Cardiac muscle cell (in vitro differentiated cells and primary cell): ENCODE results near the gene MFAP3. TPM values are rescaled to one million over a fixed set of nuclear protein-coding genes. Genes with fewer than 3 reads are reported as not detected.
A peak's percentile ranks its signal among the peaks of the same experiment; 100 is the strongest.

Source experiments
- DNase-seq, 2 donors: peaks; one replicate each; pipeline versions ENCODE4 v3.0.0 to v3.0.0-alpha.2; 2010 to 2017; ENCODE audit warnings: low read depth in 1 of 2, low spot score in 1 of 2
- H3K27ac ChIP-seq: fragments of 200-600 bp; sonication (generic); 2 replicates; pipeline ENCODE4 v1.5.1; 2016
- H3K27me3 ChIP-seq: fragments of 200-600 bp; sonication (generic); 2 replicates; pipeline ENCODE4 v1.6.0; 2016; ENCODE audit warnings: control low read depth
- H3K36me3 ChIP-seq: fragments of 200-600 bp; sonication (generic); 2 replicates; pipeline ENCODE4 v1.5.1; 2016; ENCODE audit warnings: control low read depth
- H3K4me1 ChIP-seq: fragments of 200-600 bp; sonication (generic); 2 replicates; pipeline ENCODE4 v1.8.1; 2017; ENCODE audit warnings: low read depth, mild to moderate bottlenecking, mixed run types
- H3K4me3 ChIP-seq: fragments of 200-600 bp; sonication (generic); 2 replicates; pipeline ENCODE4 v1.5.1; 2016; ENCODE audit warnings: mild to moderate bottlenecking
- H3K9me3 ChIP-seq: fragments of 200-600 bp; sonication (generic); 2 replicates; pipeline ENCODE4 v1.5.1; 2017; ENCODE audit warnings: low read depth, mild to moderate bottlenecking, control low read depth
- polyA plus RNA-seq: library from polyadenylated mRNA; unstranded; fragments of >200 nt; fragmentation: Nextera tagmentation; extraction: Ambion mirVana; gene quantifications from 2 replicates; pipeline ENCODE4 v1.2.1, GENCODE V29; 2016
- total RNA-seq: library from RNA; depleted of rRNA; stranded (reverse); fragments of >200 nt; gene quantifications from 2 replicates; pipeline ENCODE4 v1.2.3, GENCODE V29; 2016
- TF ChIP-seq, protein P1 (sequence below): IDR thresholded peaks from 2 replicates; pipeline ENCODE4 v1.5.1; 2012; ENCODE audit warnings: low read depth, mild to moderate bottlenecking, low read length

The MFAP3 gene
- total and polyA plus RNA-seq, 2 experiments from 2014 or later: 13.6 to 36.2 TPM

DNA sequence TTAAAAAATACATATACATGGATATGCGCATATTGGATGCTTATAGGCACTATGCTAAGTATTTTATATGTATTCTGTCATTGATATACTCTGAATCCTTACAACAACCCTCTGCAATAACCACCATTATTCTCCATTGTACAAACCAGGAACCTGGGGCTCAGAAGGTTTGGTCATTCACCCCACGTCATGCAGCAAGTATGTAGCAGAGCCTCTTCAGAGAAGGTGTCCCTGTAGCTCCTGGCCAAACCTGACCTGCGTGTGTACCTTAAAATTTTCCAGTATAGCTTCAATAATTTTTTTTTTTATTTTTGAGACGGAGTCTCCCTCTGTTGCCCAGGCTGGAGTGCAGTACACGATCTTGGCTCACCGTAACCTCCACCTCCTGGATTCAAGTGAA, 51.9 kb downstream of the MFAP3 start:
- Histone ChIP-seq H3K4me1 (peaks cover 18% of the 10 kb centered on the region), H3K9me3 (no peaks in the 10 kb centered on the region), H3K27ac (no peak overlapping the region), H3K36me3 (no peaks in the 10 kb centered on the region), H3K4me3 (no peak overlapping the region), H3K27me3 (peaks cover 38% of the 10 kb centered on the region)
- no peak for DNase-seq
- TF ChIP-seq, protein P1, sequence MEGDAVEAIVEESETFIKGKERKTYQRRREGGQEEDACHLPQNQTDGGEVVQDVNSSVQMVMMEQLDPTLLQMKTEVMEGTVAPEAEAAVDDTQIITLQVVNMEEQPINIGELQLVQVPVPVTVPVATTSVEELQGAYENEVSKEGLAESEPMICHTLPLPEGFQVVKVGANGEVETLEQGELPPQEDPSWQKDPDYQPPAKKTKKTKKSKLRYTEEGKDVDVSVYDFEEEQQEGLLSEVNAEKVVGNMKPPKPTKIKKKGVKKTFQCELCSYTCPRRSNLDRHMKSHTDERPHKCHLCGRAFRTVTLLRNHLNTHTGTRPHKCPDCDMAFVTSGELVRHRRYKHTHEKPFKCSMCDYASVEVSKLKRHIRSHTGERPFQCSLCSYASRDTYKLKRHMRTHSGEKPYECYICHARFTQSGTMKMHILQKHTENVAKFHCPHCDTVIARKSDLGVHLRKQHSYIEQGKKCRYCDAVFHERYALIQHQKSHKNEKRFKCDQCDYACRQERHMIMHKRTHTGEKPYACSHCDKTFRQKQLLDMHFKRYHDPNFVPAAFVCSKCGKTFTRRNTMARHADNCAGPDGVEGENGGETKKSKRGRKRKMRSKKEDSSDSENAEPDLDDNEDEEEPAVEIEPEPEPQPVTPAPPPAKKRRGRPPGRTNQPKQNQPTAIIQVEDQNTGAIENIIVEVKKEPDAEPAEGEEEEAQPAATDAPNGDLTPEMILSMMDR: no peak

DNA sequence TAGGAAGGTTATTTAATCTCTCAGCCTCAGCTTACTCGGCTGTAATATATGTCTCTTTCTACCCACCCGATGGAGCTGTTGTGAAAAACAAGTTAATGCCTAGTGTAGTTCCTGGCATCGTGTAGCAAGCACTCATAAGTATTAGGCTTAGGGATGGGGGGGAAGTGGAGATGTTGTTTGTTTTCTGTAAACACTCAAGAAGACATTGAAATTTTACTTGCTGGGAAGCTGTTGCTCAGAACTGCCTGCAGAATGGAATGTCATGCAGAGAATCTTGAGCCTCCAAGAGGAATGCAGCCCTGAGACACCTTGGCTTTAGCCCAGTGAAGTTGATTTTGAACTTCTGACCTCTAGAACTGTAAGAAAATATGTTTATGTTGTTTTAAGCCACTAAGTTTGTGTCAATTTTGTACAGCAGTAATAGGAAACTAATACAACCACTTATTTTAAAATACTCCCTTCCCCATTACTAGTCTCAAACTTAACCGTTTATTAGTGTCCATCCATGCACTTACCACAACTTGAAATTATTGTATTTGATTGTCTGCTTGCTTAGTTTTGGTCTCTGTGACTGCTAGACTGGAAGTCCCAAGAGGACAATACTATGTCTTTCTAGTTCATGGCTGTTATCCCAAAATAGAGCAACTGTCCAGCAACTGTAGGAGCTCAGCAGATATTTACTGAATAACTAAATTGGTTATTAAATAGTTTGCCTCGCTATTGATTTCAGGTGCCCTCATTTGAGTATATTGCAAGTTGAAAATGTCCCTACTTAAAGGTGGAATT, 53.8 kb downstream of the MFAP3 start:
- no peak overlapping the region for H3K4me3 ChIP-seq
- H3K36me3 ChIP-seq: no peaks in the 10 kb centered on the region
- no peaks in the 10 kb centered on the region for H3K9me3 ChIP-seq
- peak in 1 of 2 donors; percentile 71 for DNase-seq
- TF ChIP-seq, protein P1: no peak
- H3K27me3 ChIP-seq: peaks cover 40% of the 10 kb centered on the region
- H3K27ac ChIP-seq: no peak overlapping the region
- peaks cover 10% of the 10 kb centered on the region for H3K4me1 ChIP-seq

- no peak for DNase-seq
- H3K9me3 ChIP-seq: no peaks in the 10 kb centered on the region
- H3K27me3 ChIP-seq: peaks cover 40% of the 10 kb centered on the region
- TF ChIP-seq, protein P1: no peak
- no peaks in the 10 kb centered on the region for H3K36me3 ChIP-seq
- H3K4me1 ChIP-seq: peaks cover 10% of the 10 kb centered on the region
- no peak overlapping the region for H3K27ac ChIP-seq
- H3K4me3 ChIP-seq: no peak overlapping the region
Observed at GRCh38 chr5:154093142-154093532, 54.4 kb downstream of the MFAP3 start.

DNA sequence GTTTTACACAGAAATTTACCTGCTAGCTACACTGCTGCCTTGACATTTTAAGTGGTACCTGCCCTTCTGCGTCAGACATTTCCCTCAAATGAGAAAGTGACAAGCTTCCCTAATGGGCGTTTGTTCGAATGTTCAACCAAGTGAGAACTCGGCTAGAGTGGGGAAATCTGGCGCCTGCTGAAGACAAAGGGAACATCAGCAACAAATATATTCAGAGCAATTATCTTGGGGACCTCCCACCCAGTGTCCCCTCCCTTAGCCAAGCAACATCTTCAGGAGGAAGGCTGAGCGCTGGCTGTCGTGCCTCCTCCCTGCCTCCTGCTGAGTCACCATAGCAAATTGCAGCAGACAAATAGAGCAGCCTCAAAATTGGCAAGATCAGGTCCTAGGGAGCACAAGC, 57.1 kb downstream of the MFAP3 start:
- Histone ChIP-seq H3K27me3 (peaks cover 40% of the 10 kb centered on the region), H3K36me3 (no peaks in the 10 kb centered on the region), H3K27ac (no peak overlapping the region), H3K4me1 (peaks cover 10% of the 10 kb centered on the region), H3K4me3 (no peak overlapping the region), H3K9me3 (no peaks in the 10 kb centered on the region)
- no peak for DNase-seq
- TF ChIP-seq, protein P1: no peak

DNA sequence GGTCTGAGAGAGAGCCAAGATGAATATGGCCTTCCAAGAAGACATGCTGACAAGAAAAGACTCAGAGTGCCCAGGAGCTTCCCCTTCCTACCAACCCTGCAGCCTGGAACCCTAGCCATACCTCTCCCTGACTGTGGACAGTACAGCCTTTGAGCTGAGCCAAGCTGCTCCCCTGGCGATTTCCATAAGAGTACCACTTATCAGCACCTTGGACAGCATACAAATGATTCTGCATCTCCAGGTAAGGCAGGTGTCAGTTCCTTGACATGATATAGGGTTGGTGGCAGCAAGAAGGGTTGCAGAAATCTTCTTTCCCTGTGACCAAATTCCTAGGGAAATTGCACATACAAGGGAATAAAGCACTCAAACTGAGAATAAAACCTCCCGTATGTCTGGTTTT, 58.3 kb downstream of the MFAP3 start:
- Histone ChIP-seq H3K36me3 (no peaks in the 10 kb centered on the region), H3K9me3 (no peaks in the 10 kb centered on the region), H3K4me3 (no peak overlapping the region), H3K4me1 (peaks cover 11% of the 10 kb centered on the region), H3K27ac (no peak overlapping the region), H3K27me3 (peaks cover 37% of the 10 kb centered on the region)
- DNase-seq: peak in 1 of 2 donors; percentile 72
- TF ChIP-seq, protein P1: no peak
